SK-N-SH (cell line): ENCODE data around the gene TIGAR. TPM values are rescaled to one million over a fixed set of nuclear protein-coding genes. Genes with fewer than 3 reads are reported as not detected.

Experiments used
- CTCF ChIA-PET: fragments of 300-600, 350-600 bp; formaldehyde crosslinking; extraction: SDS; loops from one replicate; lab custom pipeline; 2021; lab: Yijun Ruan, JAX
- POLR2A ChIA-PET: fragments of 350-600 bp; sonication (Branson Sonifier 250); formaldehyde crosslinking; extraction: SDS; loops from one replicate; lab custom pipeline; 2020; ENCODE audit warnings: antibody characterized with exemption, inconsistent platforms; lab: Yijun Ruan, JAX
- DNase-seq: peaks from one replicate; pipeline ENCODE4 v3.0.0; 2012
- H2AFZ ChIP-seq: fragments of 200-600 bp; sonication (generic); 2 replicates; pipeline ENCODE4 v1.8.1; 2016; ENCODE audit warnings: antibody characterized with exemption, mild to moderate bottlenecking, low read depth
- H3F3A ChIP-seq: fragments of 200-600 bp; sonication (generic); replicated peaks from 2 replicates; pipeline ENCODE3; 2016; ENCODE audit warnings: antibody characterized with exemption, mild to moderate bottlenecking; ENCODE audit not compliant: insufficient read depth
- H3K27ac ChIP-seq, 2 experiments: fragments of 200-500 bp in 1 of 2; fragments of 200-600 bp in 1 of 2; sonication (Bioruptor generic) in 1 of 2; sonication (generic), shearing (Covaris generic) in 1 of 2; 2 replicates each; pipeline versions ENCODE4 v1.5.1 to v1.6.1; 2014 to 2016; ENCODE audit warnings: low read depth in 2 of 2, inconsistent platforms in 1 of 2, low read length in 1 of 2, mild to moderate bottlenecking in 1 of 2, mixed read lengths in 1 of 2
- H3K27me3 ChIP-seq: fragments of 200-600 bp; sonication (generic), shearing (Covaris generic); 2 replicates; pipeline ENCODE4 v1.6.1; 2016; ENCODE audit warnings: mixed run types; ENCODE audit not compliant: insufficient read depth
- H3K36me3 ChIP-seq, 2 experiments: fragments of 200-500 bp in 1 of 2; fragments of 200-600 bp in 1 of 2; sonication (Bioruptor generic) in 1 of 2; sonication (generic) in 1 of 2; replicated peaks in 1 of 2; 2 replicates each; pipeline versions ENCODE3 to v1.5.1; 2014 to 2016; ENCODE audit warnings: low read length in 1 of 2, mild to moderate bottlenecking in 1 of 2; ENCODE audit not compliant: insufficient read depth in 2 of 2, control insufficient read depth in 1 of 2
- H3K4me1 ChIP-seq, 2 experiments: fragments of 200-500 bp in 1 of 2; fragments of 200-600 bp in 1 of 2; sonication (Bioruptor generic) in 1 of 2; sonication (generic), shearing (Covaris generic) in 1 of 2; 2 replicates each; pipeline versions ENCODE4 v1.5.1 to v1.6.1; 2014 to 2016; ENCODE audit warnings: low read depth in 1 of 2, low read length in 1 of 2, mixed run types in 1 of 2; ENCODE audit not compliant: insufficient read depth in 2 of 2, control insufficient read depth in 1 of 2
- H3K4me2 ChIP-seq: fragments of 200-600 bp; sonication (generic), shearing (Covaris generic); 2 replicates; pipeline ENCODE4 v1.6.1; 2017; ENCODE audit warnings: mixed run types
- H3K4me3 ChIP-seq, 2 experiments: fragments of 200-500 bp in 1 of 2; fragments of 200-600 bp in 1 of 2; sonication (Bioruptor generic) in 1 of 2; sonication (generic), shearing (Covaris generic) in 1 of 2; 2 replicates each; pipeline versions ENCODE4 v1.5.1 to v1.8.1; 2014 to 2016; ENCODE audit warnings: low read depth in 2 of 2, inconsistent platforms in 1 of 2, low read length in 1 of 2, mild to moderate bottlenecking in 1 of 2, mixed read lengths in 1 of 2, moderate library complexity in 1 of 2
- H3K79me2 ChIP-seq: fragments of 200-600 bp; sonication (generic); 2 replicates; pipeline ENCODE4 v1.8.1; 2017; ENCODE audit warnings: mild to moderate bottlenecking; ENCODE audit not compliant: insufficient read depth
- H3K9ac ChIP-seq: fragments of 200-600 bp; sonication (generic); 2 replicates; pipeline ENCODE4 v1.6.1; 2017; ENCODE audit warnings: mixed run types
- H3K9me2 ChIP-seq: fragments of 200-600 bp; sonication (generic); 2 replicates; pipeline ENCODE4 v1.6.1; 2017; ENCODE audit warnings: mixed run types
- H3K9me3 ChIP-seq: fragments of 200-600 bp; sonication (generic); 2 replicates; pipeline ENCODE4 v1.6.1; 2017; ENCODE audit warnings: mixed run types, mild to moderate bottlenecking, moderate library complexity
- H4K20me1 ChIP-seq: fragments of 200-600 bp; sonication (generic); 2 replicates; pipeline ENCODE4 v1.6.1; 2017; ENCODE audit warnings: mild to moderate bottlenecking, mixed run types; ENCODE audit not compliant: insufficient read depth
- CHD2 ChIP-seq: fragments of 150-350 bp; IDR thresholded peaks from 2 replicates; pipeline ENCODE4 v1.6.1; 2018; ENCODE audit warnings: low read length; ENCODE audit not compliant: partially characterized antibody
- CTCF ChIP-seq: fragments of 200-600 bp; sonication (generic); IDR thresholded peaks from 2 replicates; pipeline ENCODE4 v1.6.1; 2017; ENCODE audit warnings: antibody characterized with exemption, mild to moderate bottlenecking, moderate library complexity
- ELF1 ChIP-seq: IDR thresholded peaks from 2 replicates; pipeline ENCODE4 v1.4.0; 2012
- EP300 ChIP-seq, 2 experiments: IDR thresholded peaks; 2 replicates each; pipeline versions ENCODE4 v1.4.0 to v1.6.1; 2012; ENCODE audit warnings: borderline replicate concordance in 1 of 2, low read depth in 1 of 2, low read length in 1 of 2
- FOSL2 ChIP-seq: IDR thresholded peaks from 2 replicates; pipeline ENCODE4 v1.4.0; 2012; ENCODE audit warnings: low read depth, mild to moderate bottlenecking, moderate library complexity, borderline replicate concordance
- FOXJ3 ChIP-seq: sonication (generic); formaldehyde crosslinking; IDR thresholded peaks from 2 replicates; pipeline ENCODE4 v1.5.1; 2020; ENCODE audit warnings: mild to moderate bottlenecking, missing genetic modification reagents
- GABPA ChIP-seq: IDR thresholded peaks from 2 replicates; pipeline ENCODE4 v1.4.0; 2012; ENCODE audit warnings: low read depth, mild to moderate bottlenecking
- GATA2 ChIP-seq: sonication (generic); formaldehyde crosslinking; IDR thresholded peaks from 2 replicates; pipeline ENCODE4 v1.5.0; 2020; ENCODE audit warnings: mild to moderate bottlenecking, missing genetic modification reagents
- NFIC ChIP-seq: IDR thresholded peaks from 2 replicates; pipeline ENCODE4 v1.4.0; 2012; ENCODE audit warnings: borderline replicate concordance
- NRF1 ChIP-seq: IDR thresholded peaks from 2 replicates; pipeline ENCODE4 v1.6.1; 2012; ENCODE audit warnings: low read depth, mild to moderate bottlenecking, low read length
- POLR2AphosphoS5 ChIP-seq: IDR thresholded peaks from 2 replicates; pipeline ENCODE4 v1.6.1; 2012; ENCODE audit warnings: low read depth, low read length
- RCOR1 ChIP-seq: fragments of 150-350 bp; IDR thresholded peaks from 2 replicates; pipeline ENCODE4 v1.6.1; 2017; ENCODE audit warnings: antibody characterized with exemption, low read length
- RFX5 ChIP-seq: IDR thresholded peaks from 2 replicates; pipeline ENCODE4 v1.6.1; 2012; ENCODE audit warnings: mild to moderate bottlenecking, improper control_type of control experiment, low read length
- TAF1 ChIP-seq: IDR thresholded peaks from 2 replicates; pipeline ENCODE4 v1.6.1; 2012; ENCODE audit warnings: low read depth, mild to moderate bottlenecking, low read length, moderate library complexity, borderline replicate concordance
- TEAD4 ChIP-seq: IDR thresholded peaks from 2 replicates; pipeline ENCODE4 v1.4.0; 2012; ENCODE audit warnings: mild to moderate bottlenecking, borderline replicate concordance; ENCODE audit not compliant: insufficient read depth
- USF1 ChIP-seq: IDR thresholded peaks from 2 replicates; pipeline ENCODE4 v1.4.0; 2012; ENCODE audit warnings: low read depth, borderline replicate concordance
- YY1 ChIP-seq: IDR thresholded peaks from 2 replicates; pipeline ENCODE4 v1.4.0; 2012; ENCODE audit warnings: low read depth, mild to moderate bottlenecking
- WGBS: methylation state at CpG from one replicate; pipeline ENCODE4 v1.1.6; 2017; ENCODE audit warnings: low lambda C conversion rate; 5-methylcytosine and 5-hydroxymethylcytosine counted together
- polyA plus RNA-seq, 3 experiments: library from polyadenylated mRNA; depleted of rRNA; stranded (reverse); fragments of >200 nt; gene quantifications; 2 replicates each; pipeline ENCODE4 v1.2.3, GENCODE V29; 2012
- TF ChIP-seq, protein P1 (sequence below): IDR thresholded peaks from 2 replicates; pipeline ENCODE4 v1.6.1; 2012; ENCODE audit warnings: mild to moderate bottlenecking, low read depth, low read length, moderate library complexity

Gene TIGAR
- polyA plus RNA-seq, 1 of the 3 experiments (the other 2 are of a cell fraction) = 8.3 TPM

DNA sequence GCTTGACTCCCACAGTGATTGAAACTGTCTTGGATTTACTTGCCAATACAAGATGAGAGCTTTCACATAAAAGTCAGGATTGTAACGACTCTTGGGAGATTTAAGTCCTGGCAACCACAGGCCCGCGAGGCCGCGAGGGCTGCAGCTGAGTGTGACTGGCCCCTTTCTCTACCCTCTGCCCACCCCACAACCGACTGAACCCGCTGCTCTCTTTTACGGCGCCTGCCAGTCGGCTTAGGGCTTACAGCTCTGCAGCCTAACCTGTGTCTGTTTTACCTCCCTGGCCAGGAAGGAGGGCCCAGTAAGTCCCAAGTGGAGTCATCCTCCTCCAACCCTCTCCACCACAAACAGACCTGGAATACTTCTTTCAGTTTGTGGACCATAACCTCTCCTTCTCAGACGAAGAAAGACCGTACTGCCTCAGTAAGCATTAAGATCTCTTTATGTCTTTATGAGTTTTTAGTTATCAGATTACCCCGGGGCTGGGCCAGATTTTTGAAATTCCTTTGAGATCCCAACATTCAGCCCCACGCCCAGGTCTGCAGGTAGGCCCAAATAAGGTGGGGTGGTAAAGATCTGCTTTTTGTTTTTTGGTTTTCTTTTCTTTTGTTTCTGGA is 12.6 kb upstream of the TIGAR start:
- no peak overlapping the region for H2AFZ ChIP-seq
- no peak overlapping the region for H3K9ac ChIP-seq
- ChIA-PET CTCF (interaction anchor here (0.6 to 3.6 kb wide), 21 partner anchors 12 to 1681 kb away, joined by 3 to 20 read pairs (median 4); partner anchors contain the start of gene TIGAR), POLR2A (no interaction called here)
- H3K27ac ChIP-seq = no peak overlapping the region
- H3K4me3 ChIP-seq = no peak overlapping the region; a peak in 1 of 4 replicates
- no peaks in the 10 kb centered on the region for H4K20me1 ChIP-seq
- peaks cover 51% of the 10 kb centered on the region for H3K27me3 ChIP-seq
- WGBS = 79% methylated on average over 7 of the region's 14 CpGs
- peaks cover 0 to 5% of the 10 kb centered on the region in 2 experiments; a peak in 1 of 4 replicates for H3K4me1 ChIP-seq
- H3K9me2 ChIP-seq = no peaks in the 10 kb centered on the region
- no peaks in the 10 kb centered on the region for H3K9me3 ChIP-seq
- H3K36me3 ChIP-seq = no peaks in the 10 kb centered on the region
- DNase-seq = no peak
- TF ChIP-seq EP300 (IDR thresholded peaks at IDR 0.05; ENCODE audit: borderline replicate concordance in 1 of 2, low read depth in 1 of 2, low read length in 1 of 2) (no peak), NFIC (no peak), GABPA (no peak), POLR2AphosphoS5 (no peak), TEAD4 (no peak), RFX5 (no peak)
- H3F3A ChIP-seq = no peaks in the 10 kb centered on the region
- no peaks in the 10 kb centered on the region for H3K79me2 ChIP-seq
- H3K4me2 ChIP-seq = peak overlapping the region; percentile 70; the same call in 1 of the 2 replicates

- H3K36me3 ChIP-seq = no peaks in the 10 kb centered on the region
- 32% methylated on average over 5 of the region's 5 CpGs for WGBS
- TF ChIP-seq CTCF = no peak
- TF ChIP-seq, protein P1, sequence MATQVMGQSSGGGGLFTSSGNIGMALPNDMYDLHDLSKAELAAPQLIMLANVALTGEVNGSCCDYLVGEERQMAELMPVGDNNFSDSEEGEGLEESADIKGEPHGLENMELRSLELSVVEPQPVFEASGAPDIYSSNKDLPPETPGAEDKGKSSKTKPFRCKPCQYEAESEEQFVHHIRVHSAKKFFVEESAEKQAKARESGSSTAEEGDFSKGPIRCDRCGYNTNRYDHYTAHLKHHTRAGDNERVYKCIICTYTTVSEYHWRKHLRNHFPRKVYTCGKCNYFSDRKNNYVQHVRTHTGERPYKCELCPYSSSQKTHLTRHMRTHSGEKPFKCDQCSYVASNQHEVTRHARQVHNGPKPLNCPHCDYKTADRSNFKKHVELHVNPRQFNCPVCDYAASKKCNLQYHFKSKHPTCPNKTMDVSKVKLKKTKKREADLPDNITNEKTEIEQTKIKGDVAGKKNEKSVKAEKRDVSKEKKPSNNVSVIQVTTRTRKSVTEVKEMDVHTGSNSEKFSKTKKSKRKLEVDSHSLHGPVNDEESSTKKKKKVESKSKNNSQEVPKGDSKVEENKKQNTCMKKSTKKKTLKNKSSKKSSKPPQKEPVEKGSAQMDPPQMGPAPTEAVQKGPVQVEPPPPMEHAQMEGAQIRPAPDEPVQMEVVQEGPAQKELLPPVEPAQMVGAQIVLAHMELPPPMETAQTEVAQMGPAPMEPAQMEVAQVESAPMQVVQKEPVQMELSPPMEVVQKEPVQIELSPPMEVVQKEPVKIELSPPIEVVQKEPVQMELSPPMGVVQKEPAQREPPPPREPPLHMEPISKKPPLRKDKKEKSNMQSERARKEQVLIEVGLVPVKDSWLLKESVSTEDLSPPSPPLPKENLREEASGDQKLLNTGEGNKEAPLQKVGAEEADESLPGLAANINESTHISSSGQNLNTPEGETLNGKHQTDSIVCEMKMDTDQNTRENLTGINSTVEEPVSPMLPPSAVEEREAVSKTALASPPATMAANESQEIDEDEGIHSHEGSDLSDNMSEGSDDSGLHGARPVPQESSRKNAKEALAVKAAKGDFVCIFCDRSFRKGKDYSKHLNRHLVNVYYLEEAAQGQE = no peak
- no peak for TF ChIP-seq FOSL2
- no peak for TF ChIP-seq GABPA
- TF ChIP-seq USF1 = no peak
- TF ChIP-seq YY1 = no peak
- no peak for TF ChIP-seq ELF1
- TF ChIP-seq FOXJ3 (CRISPR knock-in tag) = no peak
- TF ChIP-seq NRF1 = no peak
- TF ChIP-seq GATA2 = no peak
- TF ChIP-seq CHD2 = no peak
- no peak for TF ChIP-seq TAF1
- TF ChIP-seq RCOR1 = no peak
- TF ChIP-seq, all 33 proteins: peak for 0
- Histone ChIP-seq H2AFZ (no peak overlapping the region), H3K27me3 (peaks cover 26% of the 10 kb centered on the region; the same call in 1 of the 2 replicates), H3K9me2 (no peaks in the 10 kb centered on the region), H3K79me2 (no peaks in the 10 kb centered on the region), H3F3A (no peaks in the 10 kb centered on the region), H3K9ac (no peak overlapping the region), H3K4me3 (no peak overlapping the region), H4K20me1 (no peaks in the 10 kb centered on the region), H3K4me2 (no peak overlapping the region), H3K27ac (no peak overlapping the region), H3K4me1 (peaks cover 0 to 5% of the 10 kb centered on the region in 2 experiments; a peak in 1 of 4 replicates), H3K9me3 (no peaks in the 10 kb centered on the region)
- CTCF ChIA-PET = interaction anchor here (1.4 kb wide), 1 partner anchor 10 kb away, joined by 4 read pairs; no protein-coding TSS in a partner anchor
- DNase-seq = no peak
- POLR2A ChIA-PET = no interaction called here
Observed at GRCh38 chr12:4311776-4312175, 9.2 kb upstream of the TIGAR start.
